NT2/D1 (cell line): ENCODE measurements around the gene DYNC1LI2.

ENCODE experiments used
- DNase-seq: peaks from one replicate; pipeline ENCODE4 v3.0.0-alpha.2; 2011; ENCODE audit warnings: low read depth, low spot score
- H3K27me3 ChIP-seq: 2 replicates; pipeline ENCODE4 v1.6.0; 2011; ENCODE audit warnings: mild to moderate bottlenecking; ENCODE audit not compliant: insufficient read length, insufficient read depth
- H3K36me3 ChIP-seq: 2 replicates; pipeline ENCODE4 v1.6.1; 2011; ENCODE audit warnings: mild to moderate bottlenecking, low read length, mixed read lengths; ENCODE audit not compliant: insufficient read depth, insufficient read length
- H3K4me1 ChIP-seq: 2 replicates; pipeline ENCODE4 v1.5.1; 2011; ENCODE audit not compliant: insufficient read depth, insufficient read length
- H3K4me3 ChIP-seq: 2 replicates; pipeline ENCODE4 v1.5.1; 2011; ENCODE audit warnings: low read depth; ENCODE audit not compliant: insufficient read length
- H3K9ac ChIP-seq: 2 replicates; pipeline ENCODE4 v1.6.0; 2011; ENCODE audit warnings: low read depth; ENCODE audit not compliant: insufficient read length
- H3K9me3 ChIP-seq: 2 replicates; pipeline ENCODE4 v1.5.1; 2011; ENCODE audit warnings: mild to moderate bottlenecking, low read length; ENCODE audit not compliant: insufficient read depth
- SUZ12 ChIP-seq: IDR thresholded peaks from 2 replicates; pipeline ENCODE4 v1.6.1; 2011; ENCODE audit not compliant: insufficient read length, insufficient read depth; ENCODE audit errors: extremely low read depth
- YY1 ChIP-seq: IDR thresholded peaks from 2 replicates; pipeline ENCODE4 v1.6.1; 2011; ENCODE audit not compliant: insufficient read length, insufficient read depth
- ZNF274 ChIP-seq: IDR thresholded peaks from 2 replicates; pipeline ENCODE4 v1.6.1; 2011; ENCODE audit warnings: mild to moderate bottlenecking, low read depth, low read length

Gene DYNC1LI2

DNA sequence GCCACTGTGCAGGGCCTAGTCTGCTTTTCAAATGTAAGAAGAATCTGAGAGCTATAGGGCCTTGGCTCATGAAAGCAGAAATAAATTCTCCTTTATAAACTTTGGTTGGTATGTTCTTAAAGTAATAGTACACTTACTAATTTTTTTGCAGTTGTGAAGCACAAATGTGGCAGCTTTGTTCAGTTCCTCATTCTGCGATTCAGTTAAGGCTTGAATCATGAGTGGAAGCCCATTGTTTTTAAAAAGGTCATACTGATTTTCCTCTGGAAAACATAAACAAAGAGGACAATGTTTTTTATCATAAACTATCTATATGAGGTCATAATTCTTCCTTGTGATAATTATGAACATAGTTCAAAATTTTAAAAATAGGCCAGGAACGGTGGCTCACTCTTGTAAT, 23.6 kb upstream of the DYNC1LI2 start:
- Histone ChIP-seq H3K36me3 (no peaks in the 10 kb centered on the region), H3K4me3 (no peak overlapping the region), H3K27me3 (no peaks in the 10 kb centered on the region), H3K9me3 (no peaks in the 10 kb centered on the region), H3K4me1 (no peaks in the 10 kb centered on the region), H3K9ac (no peak overlapping the region)
- no peak for DNase-seq
- no peak for TF ChIP-seq ZNF274
- TF ChIP-seq SUZ12 = no peak
- TF ChIP-seq YY1 = no peak

DNA sequence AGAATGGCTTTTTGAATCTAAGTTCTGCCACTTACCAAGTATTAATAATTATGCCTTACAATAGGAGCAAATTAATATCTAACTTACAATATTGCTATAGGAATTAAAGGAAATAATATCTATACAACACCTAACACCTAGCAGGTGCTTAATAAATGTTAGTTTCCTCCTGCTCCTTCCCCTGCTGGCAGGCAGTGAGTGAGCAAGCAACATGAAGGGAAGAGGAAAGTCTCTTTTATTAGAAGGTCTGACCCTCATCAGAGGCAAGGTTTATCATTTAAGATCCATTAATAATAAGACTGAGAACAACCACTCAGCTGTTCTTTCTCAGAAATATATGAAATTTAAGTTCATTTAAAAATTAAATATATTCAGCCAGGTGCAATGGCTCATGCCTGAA, 6.7 kb upstream of the DYNC1LI2 start:
- H3K27me3 ChIP-seq = peaks cover 2% of the 10 kb centered on the region
- no peak for TF ChIP-seq SUZ12
- TF ChIP-seq ZNF274 = no peak
- TF ChIP-seq YY1 = no peak
- H3K4me1 ChIP-seq = no peaks in the 10 kb centered on the region
- H3K36me3 ChIP-seq = no peaks in the 10 kb centered on the region
- no peak overlapping the region for H3K4me3 ChIP-seq
- no peaks in the 10 kb centered on the region for H3K9me3 ChIP-seq
- no peak for DNase-seq
- H3K9ac ChIP-seq = no peak overlapping the region

GRCh38 chr16:66754819-66755218, 3.4 kb upstream of the DYNC1LI2 start:
- no peak for TF ChIP-seq YY1
- TF ChIP-seq SUZ12 = no peak
- DNase-seq = no peak
- Histone ChIP-seq H3K27me3 (peaks cover 16% of the 10 kb centered on the region), H3K36me3 (peaks cover 11% of the 10 kb centered on the region), H3K4me1 (peaks cover 3% of the 10 kb centered on the region), H3K9me3 (no peaks in the 10 kb centered on the region), H3K4me3 (no peak overlapping the region), H3K9ac (no peak overlapping the region)

- H3K4me3 ChIP-seq = no peak overlapping the region
- no peak overlapping the region for H3K9ac ChIP-seq
- no peak for DNase-seq
- peaks cover 4% of the 10 kb centered on the region for H3K4me1 ChIP-seq
- H3K27me3 ChIP-seq = peaks cover 16% of the 10 kb centered on the region
- no peaks in the 10 kb centered on the region for H3K9me3 ChIP-seq
- TF ChIP-seq ZNF274 (no peak), SUZ12 (no peak), YY1 (no peak)
- H3K36me3 ChIP-seq = peaks cover 17% of the 10 kb centered on the region
These were observed 2.8 kb upstream of the DYNC1LI2 start for GRCh38 chr16:66754211-66754610.

DNA sequence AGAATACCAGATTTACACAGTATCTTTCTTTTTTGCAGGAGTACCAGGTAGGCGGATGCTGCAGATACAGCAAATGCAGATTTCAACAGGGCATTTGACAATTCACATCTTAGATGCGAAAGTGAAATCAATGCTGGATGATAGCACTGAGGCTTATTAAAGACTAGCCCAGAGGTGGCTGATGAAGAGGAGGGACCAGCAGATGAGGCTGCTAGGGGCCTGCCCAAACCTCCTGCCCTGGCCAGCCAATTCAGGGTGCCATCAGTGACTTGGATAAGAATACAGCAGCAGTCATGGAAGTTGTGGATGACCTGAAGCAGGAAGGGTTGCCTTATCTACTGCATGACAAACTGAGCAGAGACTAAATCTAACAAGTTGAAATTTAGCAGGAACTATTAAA, 1.5 kb upstream of the DYNC1LI2 start:
- Histone ChIP-seq H3K9ac (no peak overlapping the region), H3K27me3 (peaks cover 16% of the 10 kb centered on the region), H3K4me3 (no peak overlapping the region), H3K4me1 (peaks cover 8% of the 10 kb centered on the region), H3K9me3 (no peaks in the 10 kb centered on the region), H3K36me3 (peaks cover 30% of the 10 kb centered on the region)
- no peak for TF ChIP-seq YY1
- no peak for TF ChIP-seq ZNF274
- no peak for DNase-seq

GRCh38 chr16:66752379-66752778, 970 bp upstream of the DYNC1LI2 start:
- no peak overlapping the region for H3K4me3 ChIP-seq
- H3K27me3 ChIP-seq = peaks cover 16% of the 10 kb centered on the region
- TF ChIP-seq SUZ12 = no peak
- TF ChIP-seq YY1 = no peak
- TF ChIP-seq ZNF274 = no peak
- DNase-seq = no peak
- peaks cover 36% of the 10 kb centered on the region for H3K36me3 ChIP-seq
- peaks cover 8% of the 10 kb centered on the region for H3K4me1 ChIP-seq
- no peak overlapping the region for H3K9ac ChIP-seq
- H3K9me3 ChIP-seq = no peaks in the 10 kb centered on the region

GRCh38 chr16:66751992-66752322, 548 bp upstream of the DYNC1LI2 start:
- H3K27me3 ChIP-seq = peaks cover 16% of the 10 kb centered on the region
- H3K9me3 ChIP-seq = no peaks in the 10 kb centered on the region
- TF ChIP-seq ZNF274 (no peak), YY1 (no peak), SUZ12 (no peak)
- H3K4me3 ChIP-seq = peak overlapping the region; percentile 97
- H3K36me3 ChIP-seq = peaks cover 38% of the 10 kb centered on the region
- H3K9ac ChIP-seq = peak overlapping the region; percentile 97
- H3K4me1 ChIP-seq = peaks cover 8% of the 10 kb centered on the region
- no peak for DNase-seq

DNA sequence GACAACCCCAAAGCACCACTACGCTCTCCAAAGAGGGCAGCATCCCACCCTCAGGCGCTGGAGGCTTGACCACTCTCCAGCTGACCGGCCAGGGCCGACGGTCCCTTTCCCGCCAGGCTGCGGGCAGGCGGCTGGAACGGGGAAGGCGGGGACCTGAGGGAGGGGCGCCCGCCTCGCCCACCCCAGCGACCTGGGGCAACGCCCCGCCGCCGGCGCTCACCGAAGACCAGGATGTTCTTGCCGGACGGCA, 431 bp downstream of the DYNC1LI2 start:
- Histone ChIP-seq H3K9me3 (no peaks in the 10 kb centered on the region), H3K4me1 (peaks cover 8% of the 10 kb centered on the region), H3K9ac (peak overlapping the region; percentile 97), H3K27me3 (peaks cover 16% of the 10 kb centered on the region), H3K4me3 (peak overlapping the region; percentile 97), H3K36me3 (peaks cover 48% of the 10 kb centered on the region)
- no peak for DNase-seq
- no peak for TF ChIP-seq ZNF274
- no peak for TF ChIP-seq SUZ12
- no peak for TF ChIP-seq YY1
